ENCODE results near the gene SNCAIP. TPM values are rescaled to one million over a fixed set of nuclear protein-coding genes. Genes with fewer than 3 reads are reported as not detected.

SNCAIP gene
- 10 to 100 TPM; 11.5 to 36.3 (median 15.2) TPM for total RNA-seq

DNA sequence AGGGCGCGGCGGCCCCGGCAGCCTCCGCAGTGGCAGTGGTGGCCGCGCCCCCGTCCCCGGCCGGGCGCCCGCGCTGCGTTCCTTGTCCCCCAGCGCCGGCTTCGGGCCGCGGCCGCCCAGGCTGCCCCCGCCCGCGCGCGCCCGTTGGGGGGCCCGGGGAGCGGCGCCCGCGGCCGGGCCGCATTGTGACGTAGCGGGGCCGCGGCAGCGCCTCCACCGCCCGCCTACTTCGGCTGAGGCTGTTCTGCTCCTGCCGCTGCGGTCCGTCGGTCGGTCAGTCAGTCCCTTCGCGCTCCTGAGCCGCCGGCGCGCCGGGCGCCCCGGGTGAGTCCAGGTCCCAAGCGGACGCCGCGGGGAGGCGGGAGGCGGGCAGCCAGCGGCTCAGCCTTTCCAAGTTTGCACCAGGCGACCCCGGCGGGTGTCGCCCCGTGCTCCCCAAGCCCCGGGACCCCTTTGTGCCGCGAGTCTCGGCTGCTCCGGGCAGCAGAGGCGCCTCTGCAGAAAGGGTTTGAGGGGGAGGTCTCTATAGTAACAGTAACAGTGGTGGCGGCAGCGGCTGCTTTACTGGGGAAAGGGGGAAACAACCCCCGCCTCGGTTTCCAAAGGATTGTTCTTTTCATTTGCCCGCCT lies at the start of gene SNCAIP:
Gene SNCAIP (plus strand): TSS at position 277 of the 630 bp plus-strand sequence. CDS start 78,898 bp downstream, outside the sequence.
- TF ChIP-seq, protein P1, sequence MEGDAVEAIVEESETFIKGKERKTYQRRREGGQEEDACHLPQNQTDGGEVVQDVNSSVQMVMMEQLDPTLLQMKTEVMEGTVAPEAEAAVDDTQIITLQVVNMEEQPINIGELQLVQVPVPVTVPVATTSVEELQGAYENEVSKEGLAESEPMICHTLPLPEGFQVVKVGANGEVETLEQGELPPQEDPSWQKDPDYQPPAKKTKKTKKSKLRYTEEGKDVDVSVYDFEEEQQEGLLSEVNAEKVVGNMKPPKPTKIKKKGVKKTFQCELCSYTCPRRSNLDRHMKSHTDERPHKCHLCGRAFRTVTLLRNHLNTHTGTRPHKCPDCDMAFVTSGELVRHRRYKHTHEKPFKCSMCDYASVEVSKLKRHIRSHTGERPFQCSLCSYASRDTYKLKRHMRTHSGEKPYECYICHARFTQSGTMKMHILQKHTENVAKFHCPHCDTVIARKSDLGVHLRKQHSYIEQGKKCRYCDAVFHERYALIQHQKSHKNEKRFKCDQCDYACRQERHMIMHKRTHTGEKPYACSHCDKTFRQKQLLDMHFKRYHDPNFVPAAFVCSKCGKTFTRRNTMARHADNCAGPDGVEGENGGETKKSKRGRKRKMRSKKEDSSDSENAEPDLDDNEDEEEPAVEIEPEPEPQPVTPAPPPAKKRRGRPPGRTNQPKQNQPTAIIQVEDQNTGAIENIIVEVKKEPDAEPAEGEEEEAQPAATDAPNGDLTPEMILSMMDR (IDR thresholded peaks at IDR 0.05): no peak
- DNase-seq (ENCODE audit: low spot score): no peak
- ATAC-seq (ENCODE audit: low FRiP score): peak; percentile 81

DNA sequence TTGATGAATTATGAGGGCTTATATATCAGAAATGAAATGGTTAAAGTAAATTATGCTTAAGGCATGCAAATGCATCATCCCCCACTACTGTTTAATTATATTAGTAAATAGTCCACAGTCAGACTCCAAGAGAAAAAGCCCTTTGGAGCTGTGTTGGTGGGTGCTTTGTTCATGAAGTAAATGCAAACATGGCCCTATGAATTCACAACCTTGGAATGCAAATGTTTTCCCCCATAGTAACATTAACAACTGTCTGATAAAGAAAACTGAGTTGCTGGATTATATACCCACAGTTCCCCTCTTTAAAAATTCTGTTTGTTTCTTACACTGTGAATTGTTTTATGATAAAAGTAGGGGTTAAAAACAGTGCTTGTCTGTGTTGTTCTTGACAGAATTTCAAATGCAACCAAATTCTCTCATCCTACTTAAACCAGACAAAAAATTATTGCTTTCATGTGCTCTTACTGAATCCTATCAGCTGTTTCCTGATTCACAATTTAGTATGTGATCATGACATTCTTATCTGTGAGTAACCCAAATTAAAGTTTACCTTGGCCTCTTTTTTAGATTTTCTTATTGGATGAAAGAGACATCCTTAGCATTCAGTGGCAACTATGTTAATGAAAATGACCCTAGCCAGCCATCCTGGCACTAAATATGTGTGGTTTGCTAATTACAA lies 48.5 kb upstream of the SNCAIP start:
- ATAC-seq (ENCODE audit: low FRiP score) (no peak), DNase-seq (ENCODE audit: low spot score) (no peak)
- TF ChIP-seq, protein P1 (IDR thresholded peaks at IDR 0.05): no peak

DNA sequence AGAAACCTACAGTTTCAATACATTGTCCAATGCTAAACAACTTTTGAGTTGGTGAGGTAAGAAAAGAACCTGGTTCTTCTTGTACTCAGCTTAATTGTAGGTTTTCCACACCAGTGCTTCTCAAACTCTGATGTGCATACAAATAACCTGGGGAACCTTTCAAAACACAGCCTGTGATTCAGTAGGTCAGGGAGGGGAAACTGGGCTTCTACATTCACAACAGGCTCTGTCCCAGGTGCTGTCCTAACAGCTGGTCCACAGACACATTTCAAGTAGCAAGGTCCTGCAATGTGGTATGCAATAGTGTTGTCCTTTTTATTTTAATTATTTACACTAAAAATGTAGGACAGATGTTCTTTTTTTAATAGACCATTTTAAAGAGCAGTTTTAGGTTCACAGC lies 47.4 kb upstream of the SNCAIP start:
- ATAC-seq (ENCODE audit: low FRiP score) (no peak), DNase-seq (ENCODE audit: low spot score) (no peak)
- TF ChIP-seq, protein P1 (IDR thresholded peaks at IDR 0.05): no peak

DNA sequence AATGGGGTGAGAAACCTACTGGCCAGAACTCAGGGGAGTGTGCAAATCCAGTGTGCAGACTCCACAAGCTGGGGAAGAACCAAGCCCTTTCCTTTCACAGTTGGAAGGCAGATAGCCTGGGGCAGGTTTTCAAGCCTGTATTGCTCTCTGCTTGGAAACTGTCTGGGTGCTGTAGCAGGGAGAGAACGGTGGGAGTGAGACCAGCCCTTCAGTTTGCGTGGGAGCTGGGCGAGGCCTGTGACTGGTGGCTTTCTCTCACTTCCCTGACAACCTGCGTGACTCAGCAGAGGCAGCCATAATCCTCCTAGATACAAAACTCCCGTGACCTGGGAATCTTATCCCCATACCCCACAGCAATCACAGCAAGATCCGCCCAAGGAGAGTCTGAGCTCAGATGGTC lies 44.9 kb upstream of the SNCAIP start:
- TF ChIP-seq, protein P1 (IDR thresholded peaks at IDR 0.05): no peak
- ATAC-seq (ENCODE audit: low FRiP score): peak; percentile 54
- DNase-seq (ENCODE audit: low spot score): no peak

DNA sequence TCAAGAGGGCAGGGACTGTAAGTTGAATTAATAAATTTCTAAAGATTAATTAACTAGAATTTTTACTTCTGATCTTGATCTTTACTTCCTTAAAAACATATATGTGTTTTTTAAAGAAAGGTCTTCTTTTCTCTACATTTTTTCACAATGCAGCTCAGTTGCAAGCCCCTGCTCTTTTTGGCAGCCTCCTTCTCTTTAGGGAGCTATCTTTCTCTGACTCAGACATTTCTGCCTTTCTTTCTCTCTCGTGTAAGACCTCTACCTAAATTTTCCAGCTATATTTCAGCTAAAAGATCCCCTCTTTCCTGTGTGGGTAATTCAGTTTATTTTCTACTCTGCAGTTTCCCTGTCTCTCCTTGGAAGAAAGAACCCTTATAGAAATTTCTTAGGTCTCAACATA lies 38.3 kb upstream of the SNCAIP start:
- no peak for DNase-seq (ENCODE audit: low spot score)
- ATAC-seq (ENCODE audit: low FRiP score): no peak
- TF ChIP-seq, protein P1 (IDR thresholded peaks at IDR 0.05): no peak

DNA sequence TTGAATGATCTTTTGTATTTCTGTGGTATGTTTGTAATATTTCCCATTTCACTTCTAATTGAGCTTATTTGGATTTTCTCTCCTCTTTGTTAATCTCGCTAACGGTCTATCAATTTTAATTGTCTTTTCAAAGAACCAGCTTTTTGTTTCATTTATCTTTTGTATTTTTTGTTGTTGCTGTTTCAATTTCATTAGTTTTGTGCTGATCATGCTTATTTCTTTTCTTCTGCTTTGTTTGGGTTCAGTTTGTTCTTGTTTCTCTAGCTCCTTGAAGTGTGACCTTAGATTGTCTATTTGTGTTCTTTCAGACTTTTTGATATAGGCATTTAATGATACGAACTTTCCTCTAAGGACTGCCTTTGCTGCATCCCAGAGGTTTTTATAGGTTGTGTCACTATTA lies 28.4 kb upstream of the SNCAIP start:
- DNase-seq (ENCODE audit: low spot score) (no peak), ATAC-seq (ENCODE audit: low FRiP score) (no peak)
- TF ChIP-seq, protein P1 (IDR thresholded peaks at IDR 0.05): no peak

DNA sequence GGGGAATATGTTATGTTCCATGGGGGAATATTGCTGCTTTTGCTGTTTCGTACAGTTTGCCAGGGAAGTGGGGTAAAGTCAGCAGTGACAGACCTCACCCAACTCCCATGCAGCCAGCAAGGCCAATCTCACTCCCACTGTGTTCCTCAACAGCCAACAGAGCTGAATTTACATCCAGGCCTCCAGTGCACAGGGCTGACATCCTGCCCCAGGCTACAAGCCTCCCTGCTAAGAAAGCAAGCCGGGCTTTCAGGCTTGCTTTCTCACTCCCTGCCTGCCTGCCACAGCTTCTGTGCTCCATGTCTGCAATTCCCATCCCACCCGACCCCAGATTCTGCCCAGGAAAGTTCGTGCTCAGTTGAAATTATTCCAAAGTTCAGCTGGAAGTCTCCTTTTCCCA lies 25.5 kb upstream of the SNCAIP start:
- DNase-seq (ENCODE audit: low spot score) (no peak), ATAC-seq (ENCODE audit: low FRiP score) (no peak)
- TF ChIP-seq, protein P1 (IDR thresholded peaks at IDR 0.05): no peak

All from omental fat pad (tissue), 4 donors.